ENCODE measurements around the gene GNPTAB.

GNPTAB gene

GRCh38 chr12:101700299-101700820, 130.4 kb downstream of the GNPTAB start:
- DNase-seq (ENCODE audit: low read depth) = no peak
- no peak for TF ChIP-seq CTCF (IDR thresholded peaks at IDR 0.05; ENCODE audit: low read length, missing control alignments)

GRCh38 chr12:101698800-101699347, 131.9 kb downstream of the GNPTAB start:
- peak overlapping the region; percentile 79 for H3K4me3 ChIP-seq (replicated peaks; ENCODE audit: low read depth, low read length)
- TF ChIP-seq CTCF (IDR thresholded peaks at IDR 0.05; ENCODE audit: low read length, missing control alignments) = peak; percentile 40
- peak; percentile 20 for DNase-seq (ENCODE audit: low read depth)

More at GRCh38 chr12:101700299-101700820, 130.4 kb downstream of the GNPTAB start:
- H3K4me3 ChIP-seq (replicated peaks; ENCODE audit: low read depth, low read length) = no peak overlapping the region

GRCh38 chr12:101697930-101698799, 132.6 kb downstream of the GNPTAB start:
- peak; percentile 31 for DNase-seq (ENCODE audit: low read depth)
- no peak for TF ChIP-seq CTCF (IDR thresholded peaks at IDR 0.05; ENCODE audit: low read length, missing control alignments)
- peak overlapping the region; percentile 79 for H3K4me3 ChIP-seq (replicated peaks; ENCODE audit: low read depth, low read length)

GRCh38 chr12:101697197-101697929, 133.4 kb downstream of the GNPTAB start, which contains the start of gene CHPT1:
Gene CHPT1, plus strand, starts transcription at chr12:101697640. Its CDS starts 222 bp downstream, at chr12:101697862.
- no peak for TF ChIP-seq CTCF (IDR thresholded peaks at IDR 0.05; ENCODE audit: low read length, missing control alignments)
- peak; percentile 41 for DNase-seq (ENCODE audit: low read depth)

GRCh38 chr12:101696251-101697196, 134.2 kb downstream of the GNPTAB start:
- DNase-seq (ENCODE audit: low read depth) = peak; percentile 18
- TF ChIP-seq CTCF (IDR thresholded peaks at IDR 0.05; ENCODE audit: low read length, missing control alignments) = no peak
- peak overlapping the region; percentile 79 for H3K4me3 ChIP-seq (replicated peaks; ENCODE audit: low read depth, low read length)

More at GRCh38 chr12:101697197-101697929, 133.4 kb downstream of the GNPTAB start, which contains the start of gene CHPT1:
- peak within 1 kb of the TSS; percentile 79 for H3K4me3 ChIP-seq (replicated peaks; ENCODE audit: low read depth, low read length)

GRCh38 chr12:101695706-101696105, 135.1 kb downstream of the GNPTAB start:
- no peak for TF ChIP-seq CTCF (IDR thresholded peaks at IDR 0.05; ENCODE audit: low read length, missing control alignments)
- no peak overlapping the region for H3K4me3 ChIP-seq (replicated peaks; ENCODE audit: low read depth, low read length)
- DNase-seq (ENCODE audit: low read depth) = no peak
